B cell (primary cell): Measurements from ENCODE around the gene OSGEP. TPM values are rescaled to one million over a fixed set of nuclear protein-coding genes. Genes with fewer than 3 reads are reported as not detected.

Experiments
- ATAC-seq: fragments of 200-7000 bp; cut with Tn5 transposase; one replicate; pipeline ENCODE4 v1.10.0; 2021; ENCODE audit warnings: low read depth, mild to moderate bottlenecking, moderate number of reproducible peaks, moderate library complexity
- CTCF ChIA-PET: fragments of 350-600 bp; sonication (Branson Sonifier 250); formaldehyde crosslinking; loops from one replicate; lab custom pipeline; 2021; ENCODE audit warnings: antibody characterized with exemption, inconsistent platforms; lab: Charles Lee
- POLR2A ChIA-PET: fragments of 350-600 bp; sonication (Branson Sonifier 250); formaldehyde crosslinking; loops from one replicate; lab custom pipeline; 2021; ENCODE audit warnings: antibody characterized with exemption; lab: Charles Lee
- DNase-seq: peaks from one replicate; pipeline ENCODE4 v3.0.0; 2013
- H2AFZ ChIP-seq: 2 replicates; pipeline ENCODE4 v1.6.1; 2012; ENCODE audit warnings: mild to moderate bottlenecking, low read depth, low read length; ENCODE audit not compliant: insufficient read depth, poor library complexity, severe bottlenecking
- H3K27ac ChIP-seq, 2 donors: 1 replicate in 1 of 2; 2 replicates in 1 of 2; pipeline ENCODE4 v1.5.1; 2012 to 2013; ENCODE audit warnings: low read length in 2 of 2, mild to moderate bottlenecking in 2 of 2, moderate library complexity in 1 of 2
- H3K27me3 ChIP-seq, 4 experiments: fragments of 200-600 bp in 1 of 4; sonication (generic) in 1 of 4; replicated peaks in 1 of 4; 1 replicate in 2 of 4; 2 replicates in 2 of 4; pipeline versions ENCODE4 v1.6.1 to v1.7.0; 2013 to 2016; ENCODE audit warnings: low read length in 3 of 4, mild to moderate bottlenecking in 2 of 4, mixed read lengths in 1 of 4, moderate library complexity in 1 of 4; ENCODE audit not compliant: insufficient read depth in 4 of 4, control insufficient read depth in 3 of 4; ENCODE audit errors: control extremely low read depth in 1 of 4
- H3K36me3 ChIP-seq, 2 experiments: replicated peaks in 1 of 2; 1 replicate in 1 of 2; 2 replicates in 1 of 2; pipeline versions ENCODE4 v1.6.1 to v1.7.1; 2013; ENCODE audit warnings: low read length in 1 of 2; ENCODE audit not compliant: insufficient read depth in 2 of 2, control insufficient read depth in 1 of 2; ENCODE audit errors: control extremely low read depth in 1 of 2, extremely low read depth in 1 of 2
- H3K4me1 ChIP-seq, 2 donors: fragments of 200-600 bp in 1 of 2; sonication (generic) in 1 of 2; 1 replicate in 1 of 2; 2 replicates in 1 of 2; pipeline versions ENCODE4 v1.5.1 to v1.6.1; 2013 to 2017; ENCODE audit warnings: low read length in 2 of 2; ENCODE audit not compliant: control insufficient read depth in 2 of 2, insufficient read depth in 2 of 2
- H3K4me2 ChIP-seq: replicated peaks from 2 replicates; pipeline ENCODE3; 2012; ENCODE audit warnings: mild to moderate bottlenecking, low read depth, low read length; ENCODE audit not compliant: poor library complexity, severe bottlenecking
- H3K4me3 ChIP-seq, 5 experiments: fragments of 200-600 bp in 1 of 5; sonication (generic) in 1 of 5; 1 replicate in 3 of 5; 2 replicates in 2 of 5; pipeline versions ENCODE4 v1.5.1 to v1.7.0; 2011 to 2016; ENCODE audit warnings: low read length in 4 of 5, mild to moderate bottlenecking in 4 of 5, low read depth in 2 of 5, control low read depth in 1 of 5, moderate library complexity in 1 of 5; ENCODE audit not compliant: insufficient read depth in 1 of 5; ENCODE audit errors: control extremely low read depth in 1 of 5, extremely low read depth in 1 of 5
- H3K79me2 ChIP-seq: fragments of 200-600 bp; sonication (generic); one replicate; pipeline ENCODE4 v1.6.0; 2016; ENCODE audit warnings: low read length; ENCODE audit not compliant: control insufficient read depth, insufficient read depth
- H3K9ac ChIP-seq: fragments of 200-600 bp; sonication (generic); 2 replicates; pipeline ENCODE4 v1.6.1; 2017; ENCODE audit warnings: mild to moderate bottlenecking, low read length, moderate library complexity
- H3K9me3 ChIP-seq, 3 donors: one replicate each; pipeline versions ENCODE4 v1.6.1 to v1.7.1; 2013; ENCODE audit warnings: low read length in 2 of 3; ENCODE audit not compliant: control insufficient read depth in 2 of 3, insufficient read depth in 1 of 3; ENCODE audit errors: control extremely low read depth in 1 of 3
- H4K20me1 ChIP-seq: 2 replicates; pipeline ENCODE4 v1.6.0; 2012; ENCODE audit warnings: mild to moderate bottlenecking, low read length; ENCODE audit not compliant: insufficient read depth, control insufficient read depth, poor library complexity, severe bottlenecking
- H3K27ac Mint-ChIP-seq: one replicate; pipeline ENCODE4 v1.8.0; 2021; ENCODE audit warnings: mixed read lengths
- H3K27me3 Mint-ChIP-seq: one replicate; pipeline ENCODE4 v1.8.0; 2021; ENCODE audit warnings: mixed read lengths
- H3K4me1 Mint-ChIP-seq: one replicate; pipeline ENCODE4 v1.8.0; 2021; ENCODE audit warnings: mixed read lengths
- H3K4me3 Mint-ChIP-seq: one replicate; pipeline ENCODE4 v1.8.0; 2021; ENCODE audit warnings: mixed read lengths
- H3K9me3 Mint-ChIP-seq: one replicate; pipeline ENCODE4 v1.8.0; 2022; ENCODE audit warnings: mixed read lengths; ENCODE audit not compliant: insufficient read depth
- CTCF ChIP-seq: fragments of 200-600 bp; IDR thresholded peaks from one replicate; pipeline ENCODE4 v1.8.0; 2022; ENCODE audit warnings: antibody characterized with exemption, mild to moderate bottlenecking
- EZH2 ChIP-seq: IDR thresholded peaks from 2 replicates; pipeline ENCODE4 v1.6.1; 2012; ENCODE audit warnings: borderline replicate concordance, low read depth, mild to moderate bottlenecking, moderate library complexity, low read length; ENCODE audit not compliant: insufficient read depth, poor library complexity, severe bottlenecking
- WGBS: methylation state at CpG from one replicate; pipeline ENCODE4 v1.1.5; 2013; ENCODE audit warnings: missing lambda C conversion rate; ENCODE audit not compliant: insufficient coverage; 5-methylcytosine and 5-hydroxymethylcytosine counted together
- intact Hi-C: fragments of 100-400 bp; cut with micrococcal nuclease; formaldehyde crosslinking; loops from one replicate; pipeline ENCODE4 v1.10.0; 2022
- polyA plus RNA-seq: library from polyadenylated mRNA; depleted of rRNA; stranded (reverse); fragments of >200 nt; gene quantifications from 2 replicates; pipeline ENCODE4 v1.2.3, GENCODE V29; 2012
- total RNA-seq, 2 donors: library from RNA; stranded (reverse); fragments of 120-200 nt in 1 of 2; gene quantifications; 1 replicate in 1 of 2; 2 replicates in 1 of 2; pipeline versions ENCODE4 v1.2.3 to v1.2.4, GENCODE V29; 2013 to 2022

Gene OSGEP
- total and polyA plus RNA-seq, 2 donors (not counting 1 experiment from before 2014, with no cell fraction given) = 117 to 156 TPM

DNA sequence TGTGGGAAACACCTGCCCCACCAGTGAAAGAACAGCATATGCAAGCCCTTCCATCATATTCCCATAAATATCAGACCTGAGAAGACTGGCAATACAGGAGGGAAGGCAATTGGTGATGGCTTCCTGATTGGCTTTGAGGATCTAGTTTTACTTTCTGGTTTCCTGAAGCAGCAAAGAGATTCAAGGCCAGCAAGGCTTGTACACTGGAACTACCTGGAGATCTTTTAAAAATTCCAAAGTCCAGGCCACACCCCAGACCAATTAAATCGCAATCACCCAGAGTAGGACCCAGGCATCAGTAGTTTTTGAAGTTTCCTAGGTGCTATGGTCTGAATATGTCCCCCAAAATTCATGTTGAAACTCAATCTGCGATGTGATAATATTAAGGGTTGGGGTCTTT, 38.4 kb downstream of the OSGEP start:
- Mint-ChIP-seq H3K4me1 (peaks cover 38% of the 10 kb centered on the region), H3K27ac (peak overlapping the region; percentile 82), H3K9me3 (no peaks in the 10 kb centered on the region), H3K27me3 (no peaks in the 10 kb centered on the region), H3K4me3 (peak overlapping the region; percentile 6)
- peaks cover 5% of the 10 kb centered on the region for H4K20me1 ChIP-seq
- TF ChIP-seq EZH2 = no peak
- H3K27me3 ChIP-seq = no peaks in the 10 kb centered on the region
- H3K4me2 ChIP-seq = peak overlapping the region; percentile 52
- WGBS = no CpG with 5 or more reads among the region's 2 CpGs
- no peaks in the 10 kb centered on the region for H3K36me3 ChIP-seq
- ATAC-seq = no peak
- CTCF ChIA-PET = interaction anchor here (0.6 to 4.9 kb wide), 37 partner anchors 8 to 276 kb away, joined by 3 to 83 read pairs (median 6); partner anchors contain the start of genes APEX1, KLHL33, OSGEP and PARP2
- no peaks in the 10 kb centered on the region for H3K9me3 ChIP-seq
- peak overlapping the region in 1 of 5 experiments; percentile 19 for H3K4me3 ChIP-seq
- peaks cover 33 to 36% of the 10 kb centered on the region in 2 donors for H3K4me1 ChIP-seq
- intact Hi-C loops = no loop called here
- H3K79me2 ChIP-seq = peaks cover 44% of the 10 kb centered on the region
- POLR2A ChIA-PET = interaction anchor here (0.6 to 1.8 kb wide), 4 partner anchors 21 to 45 kb away, joined by 3 to 8 read pairs (median 4); partner anchors contain the start of genes APEX1, OSGEP and PIP4P1
- no peak for DNase-seq
- peak overlapping the region; percentile 89 for H2AFZ ChIP-seq
- peak overlapping the region; percentile 53 to 65 for H3K27ac ChIP-seq
- H3K9ac ChIP-seq = peak overlapping the region; percentile 24

DNA sequence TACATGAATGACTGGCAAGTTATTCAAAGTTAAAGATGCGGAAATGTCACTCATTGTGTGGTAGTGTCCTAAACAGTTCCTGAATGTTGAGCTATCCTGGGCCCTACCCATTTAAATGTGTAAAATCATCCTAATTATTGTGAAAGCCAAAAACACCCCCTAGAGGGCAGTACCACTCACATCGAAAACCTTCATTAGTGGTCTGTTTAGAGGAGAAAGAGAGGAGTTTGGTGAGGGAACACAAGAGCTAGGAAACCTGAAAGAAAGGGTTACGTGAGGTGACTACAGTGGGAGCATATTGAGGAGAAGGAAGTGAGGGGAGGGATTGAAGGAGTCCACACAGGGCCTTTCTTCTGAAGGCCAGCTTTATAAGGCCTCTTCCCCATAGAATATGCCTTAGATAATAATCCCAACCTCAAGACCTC, 38.8 kb downstream of the OSGEP start:
- Mint-ChIP-seq H3K4me1 (peaks cover 42% of the 10 kb centered on the region), H3K9me3 (no peaks in the 10 kb centered on the region), H3K27me3 (no peaks in the 10 kb centered on the region), H3K4me3 (peak overlapping the region; percentile 6), H3K27ac (peak overlapping the region; percentile 82)
- peaks cover 48% of the 10 kb centered on the region for H3K79me2 ChIP-seq
- H3K9me3 ChIP-seq = no peaks in the 10 kb centered on the region
- peak overlapping the region; percentile 53 to 65 for H3K27ac ChIP-seq
- H4K20me1 ChIP-seq = peaks cover 9% of the 10 kb centered on the region
- H3K27me3 ChIP-seq = no peaks in the 10 kb centered on the region
- peak overlapping the region; percentile 52 for H3K4me2 ChIP-seq
- WGBS = no CpG with 5 or more reads among the region's 3 CpGs
- H3K4me1 ChIP-seq = peaks cover 36 to 40% of the 10 kb centered on the region in 2 donors
- CTCF ChIA-PET = interaction anchor here (0.6 to 4.9 kb wide), 43 partner anchors 8 to 439 kb away, joined by 3 to 83 read pairs (median 5); partner anchors contain the start of genes APEX1, KLHL33, OSGEP and PARP2
- POLR2A ChIA-PET = interaction anchor here (0.6 to 1.8 kb wide), 4 partner anchors 21 to 45 kb away, joined by 3 to 8 read pairs (median 4); partner anchors contain the start of genes APEX1, OSGEP and PIP4P1
- H3K4me3 ChIP-seq = peak overlapping the region in 1 of 5 experiments; percentile 19
- H2AFZ ChIP-seq = peak overlapping the region; percentile 89
- intact Hi-C loops = loop anchor here (1.0 kb wide), 1 partner anchor 116 kb away; no protein-coding TSS in a partner anchor
- H3K9ac ChIP-seq = peak overlapping the region; percentile 24
- TF ChIP-seq EZH2 (no peak), CTCF (peak; percentile 77)
- DNase-seq = peak; percentile 79
- peak; percentile 37 for ATAC-seq
- no peaks in the 10 kb centered on the region for H3K36me3 ChIP-seq
